Smooth muscle cell (in vitro differentiated cells): Measurements from ENCODE around the gene CALML3. TPM values are rescaled to one million over a fixed set of nuclear protein-coding genes. Genes with fewer than 3 reads are reported as not detected.

Experiments used
- DNase-seq: peaks from one replicate; lab custom pipeline; 2025; ENCODE audit not compliant: unreplicated experiment; lab: John Stamatoyannopoulos, UW
- H2AFZ ChIP-seq: fragments of 200-600 bp; sonication (generic); 2 replicates; pipeline ENCODE4 v1.6.0; 2016; ENCODE audit warnings: antibody characterized with exemption, low read depth, mild to moderate bottlenecking
- H3F3A ChIP-seq: fragments of 200-600 bp; sonication (generic); 2 replicates; pipeline ENCODE4 v1.6.0; 2017; ENCODE audit warnings: antibody characterized with exemption, low read depth
- H3K27ac ChIP-seq: fragments of 200-600 bp; sonication (generic); 2 replicates; pipeline ENCODE4 v1.5.1; 2016; ENCODE audit warnings: low read depth, mild to moderate bottlenecking
- H3K27me3 ChIP-seq: fragments of 200-600 bp; sonication (generic); 2 replicates; pipeline ENCODE4 v1.6.1; 2016; ENCODE audit warnings: low read depth, mild to moderate bottlenecking
- H3K36me3 ChIP-seq: fragments of 200-600 bp; sonication (generic); 2 replicates; pipeline ENCODE4 v1.5.1; 2016; ENCODE audit warnings: low read depth
- H3K4me1 ChIP-seq: fragments of 200-600 bp; sonication (generic); 2 replicates; pipeline ENCODE4 v1.5.1; 2016; ENCODE audit warnings: low read depth
- H3K4me2 ChIP-seq: fragments of 200-600 bp; sonication (generic); 2 replicates; pipeline ENCODE4 v1.6.0; 2016; ENCODE audit warnings: mild to moderate bottlenecking
- H3K4me3 ChIP-seq: fragments of 200-600 bp; sonication (generic); 2 replicates; pipeline ENCODE4 v1.5.1; 2016; ENCODE audit warnings: mild to moderate bottlenecking
- H3K79me2 ChIP-seq: fragments of 200-600 bp; sonication (generic); 2 replicates; pipeline ENCODE4 v1.6.0; 2016; ENCODE audit warnings: low read depth, mild to moderate bottlenecking
- H3K9ac ChIP-seq: fragments of 200-600 bp; sonication (generic); 2 replicates; pipeline ENCODE4 v1.6.0; 2016; ENCODE audit warnings: low read depth
- H3K9me3 ChIP-seq: fragments of 200-600 bp; sonication (generic); replicated peaks from 2 replicates; pipeline ENCODE4 v1.5.1; 2016; ENCODE audit warnings: low read depth
- H4K20me1 ChIP-seq: fragments of 200-600 bp; sonication (generic); 2 replicates; pipeline ENCODE4 v1.6.0; 2016; ENCODE audit warnings: low read depth
- WGBS: methylation state at CpG from one replicate; pipeline ENCODE4 v1.1.7; 2016; ENCODE audit warnings: low lambda C conversion rate; 5-methylcytosine and 5-hydroxymethylcytosine counted together
- polyA plus RNA-seq: library from polyadenylated mRNA; unstranded; fragments of >200 nt; fragmentation: Nextera tagmentation; extraction: Ambion mirVana; gene quantifications from 2 replicates; pipeline ENCODE4 v1.2.1, GENCODE V29; 2016
- total RNA-seq: library from RNA; depleted of rRNA; stranded (reverse); fragments of >200 nt; gene quantifications from 2 replicates; pipeline ENCODE4 v1.2.3, GENCODE V29; 2014
- TF ChIP-seq, protein P1 (sequence below): fragments of 200-600 bp; sonication (generic); IDR thresholded peaks from 2 replicates; pipeline ENCODE4 v1.5.1; 2017; ENCODE audit warnings: borderline replicate concordance, mild to moderate bottlenecking, antibody characterized with exemption; ENCODE audit not compliant: insufficient read depth, poor library complexity, severe bottlenecking

The CALML3 gene
- total and polyA plus RNA-seq, 2 experiments from 2014 or later, result 0.49 TPM; not detected in 1

DNA sequence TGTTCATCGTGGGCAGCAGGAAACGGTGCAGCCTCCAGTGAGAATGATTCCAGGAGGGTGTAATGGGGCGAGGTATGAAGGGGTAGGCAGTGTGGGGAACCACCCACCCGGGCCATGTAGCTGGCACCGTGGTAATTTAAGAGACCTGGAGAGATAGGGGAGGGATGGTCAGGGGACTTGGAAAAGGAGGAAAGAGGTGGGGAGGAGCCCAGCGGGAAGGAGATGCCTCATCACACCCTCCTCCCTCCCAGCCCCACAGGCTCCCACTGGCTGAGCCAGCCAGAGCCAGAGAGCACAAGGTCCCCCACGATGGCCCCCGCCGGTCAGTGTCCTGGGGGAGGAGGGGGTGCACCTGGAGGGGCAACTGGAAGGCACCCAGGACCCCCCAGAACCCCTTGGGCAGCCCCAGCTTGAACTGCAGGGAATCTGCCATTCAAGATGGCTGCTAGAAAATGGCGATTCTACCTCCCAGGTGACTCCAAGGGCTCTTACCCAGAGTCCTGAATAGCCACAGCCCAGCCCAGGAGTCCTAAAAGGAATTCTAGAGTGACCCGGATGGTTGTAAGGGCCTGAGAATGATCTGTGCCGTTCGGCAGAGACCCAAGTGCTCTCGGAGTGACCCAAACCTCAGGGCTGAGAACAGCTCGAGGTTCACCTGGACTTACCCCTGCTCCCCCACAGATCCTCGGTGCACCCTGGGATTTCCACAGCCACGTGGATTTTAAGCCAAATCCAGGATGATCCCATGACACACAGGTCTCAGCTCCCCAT lies 28.8 kb downstream of the CALML3 start:
- no peak overlapping the region for H2AFZ ChIP-seq
- no peak overlapping the region for H3K4me2 ChIP-seq
- H3K4me1 ChIP-seq, result peaks cover 2% of the 10 kb centered on the region

DNA sequence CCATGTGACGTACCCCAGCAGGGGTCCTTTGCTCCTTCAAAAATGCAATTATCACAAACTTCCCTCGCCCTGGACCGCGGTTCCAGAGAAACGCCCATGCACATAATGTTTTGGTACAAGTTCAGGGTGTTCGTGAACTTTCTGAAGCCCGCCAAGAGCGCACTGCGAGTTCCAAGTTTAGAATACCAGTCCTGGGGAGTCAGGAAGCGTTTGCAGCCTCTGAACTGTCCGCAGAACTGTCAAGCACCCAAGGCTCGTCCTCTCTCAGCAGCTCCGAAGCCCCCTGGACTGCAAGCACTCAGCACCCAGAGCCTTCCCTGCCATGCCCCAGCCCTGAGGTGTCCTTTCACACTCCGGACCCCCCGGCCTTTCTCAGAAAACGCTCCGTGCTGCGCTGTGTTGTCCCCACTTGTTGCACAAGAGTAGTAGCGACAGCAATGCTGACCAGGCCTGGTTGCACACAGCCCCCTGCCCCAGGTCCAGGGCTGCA lies 30.3 kb downstream of the CALML3 start:
- H3K9ac ChIP-seq, result no peak overlapping the region
- H3K4me1 ChIP-seq, result peaks cover 9% of the 10 kb centered on the region
- H3F3A ChIP-seq, result peaks cover 20% of the 10 kb centered on the region
- no peaks in the 10 kb centered on the region for H3K79me2 ChIP-seq
- no peaks in the 10 kb centered on the region for H3K27me3 ChIP-seq
- H3K4me3 ChIP-seq, result no peak overlapping the region
- no peak overlapping the region for H3K4me2 ChIP-seq
- H4K20me1 ChIP-seq, result no peaks in the 10 kb centered on the region
- no peaks in the 10 kb centered on the region for H3K36me3 ChIP-seq
- H3K27ac ChIP-seq, result no peak overlapping the region
- H2AFZ ChIP-seq, result no peak overlapping the region
- 95% methylated on average over 18 of the region's 19 CpGs for WGBS
- no peak for DNase-seq
- no peaks in the 10 kb centered on the region for H3K9me3 ChIP-seq
- TF ChIP-seq, protein P1, sequence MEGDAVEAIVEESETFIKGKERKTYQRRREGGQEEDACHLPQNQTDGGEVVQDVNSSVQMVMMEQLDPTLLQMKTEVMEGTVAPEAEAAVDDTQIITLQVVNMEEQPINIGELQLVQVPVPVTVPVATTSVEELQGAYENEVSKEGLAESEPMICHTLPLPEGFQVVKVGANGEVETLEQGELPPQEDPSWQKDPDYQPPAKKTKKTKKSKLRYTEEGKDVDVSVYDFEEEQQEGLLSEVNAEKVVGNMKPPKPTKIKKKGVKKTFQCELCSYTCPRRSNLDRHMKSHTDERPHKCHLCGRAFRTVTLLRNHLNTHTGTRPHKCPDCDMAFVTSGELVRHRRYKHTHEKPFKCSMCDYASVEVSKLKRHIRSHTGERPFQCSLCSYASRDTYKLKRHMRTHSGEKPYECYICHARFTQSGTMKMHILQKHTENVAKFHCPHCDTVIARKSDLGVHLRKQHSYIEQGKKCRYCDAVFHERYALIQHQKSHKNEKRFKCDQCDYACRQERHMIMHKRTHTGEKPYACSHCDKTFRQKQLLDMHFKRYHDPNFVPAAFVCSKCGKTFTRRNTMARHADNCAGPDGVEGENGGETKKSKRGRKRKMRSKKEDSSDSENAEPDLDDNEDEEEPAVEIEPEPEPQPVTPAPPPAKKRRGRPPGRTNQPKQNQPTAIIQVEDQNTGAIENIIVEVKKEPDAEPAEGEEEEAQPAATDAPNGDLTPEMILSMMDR, result no peak

More for the DNA sequence above, 28.8 kb downstream of the CALML3 start:
- no peaks in the 10 kb centered on the region for H4K20me1 ChIP-seq
- TF ChIP-seq, protein P1, result no peak
- no peaks in the 10 kb centered on the region for H3K36me3 ChIP-seq
- no peaks in the 10 kb centered on the region for H3K9me3 ChIP-seq
- no peaks in the 10 kb centered on the region for H3K79me2 ChIP-seq
- WGBS, result 83% methylated on average over 16 of the region's 17 CpGs
- no peak overlapping the region for H3K27ac ChIP-seq
- no peak for DNase-seq
- no peaks in the 10 kb centered on the region for H3K27me3 ChIP-seq
- no peak overlapping the region for H3K9ac ChIP-seq
- peaks cover 9% of the 10 kb centered on the region for H3F3A ChIP-seq
- no peak overlapping the region for H3K4me3 ChIP-seq

DNA sequence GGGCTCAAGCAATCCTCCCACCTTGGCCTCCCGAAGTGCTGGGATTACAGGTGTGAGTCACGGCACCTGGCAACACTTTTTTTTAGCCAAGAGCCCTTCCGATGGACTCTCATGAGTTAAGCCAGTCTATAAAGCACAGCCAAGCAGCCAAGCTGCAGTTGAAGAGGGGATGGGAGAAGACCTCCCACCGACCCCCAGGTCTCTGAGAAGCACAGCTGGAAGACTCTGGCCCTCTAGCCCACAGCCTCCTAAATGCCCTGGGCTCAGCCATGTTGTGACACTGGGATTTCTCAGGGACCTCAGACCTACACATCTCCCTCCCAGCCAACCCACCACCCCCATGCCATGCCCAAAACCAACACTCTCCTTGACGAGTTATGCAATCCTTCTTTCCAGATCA lies 31.1 kb downstream of the CALML3 start:
- WGBS, result 90% methylated on average over 5 of the region's 5 CpGs
- TF ChIP-seq, protein P1, result no peak

DNA sequence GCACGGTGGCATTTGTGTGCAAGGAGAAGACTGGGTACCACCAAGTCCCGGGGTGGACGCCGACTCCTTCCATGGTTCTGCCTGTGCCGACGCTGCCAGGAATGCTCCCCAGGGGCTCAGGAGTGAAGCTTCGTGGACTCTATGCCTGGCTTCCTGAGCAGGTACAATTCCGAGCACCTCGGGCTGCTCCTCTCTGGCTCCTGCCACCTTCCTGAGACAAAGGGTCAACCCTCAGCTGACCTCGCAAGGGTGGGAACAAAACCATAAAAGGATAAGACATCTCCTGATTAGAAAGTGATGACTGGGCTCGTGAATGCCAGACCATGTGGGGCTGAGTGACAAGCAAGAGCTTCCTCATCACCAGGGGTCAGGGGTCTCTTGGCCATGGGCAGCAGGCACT lies 31.8 kb downstream of the CALML3 start:
- 87% methylated on average over 11 of the region's 11 CpGs for WGBS
- Histone ChIP-seq H2AFZ (no peak overlapping the region), H3K36me3 (no peaks in the 10 kb centered on the region), H3K4me1 (peaks cover 13% of the 10 kb centered on the region), H3K27me3 (no peaks in the 10 kb centered on the region), H3K9me3 (no peaks in the 10 kb centered on the region), H3K4me3 (no peak overlapping the region), H3K27ac (no peak overlapping the region), H3K9ac (no peak overlapping the region), H3F3A (peaks cover 20% of the 10 kb centered on the region), H4K20me1 (no peaks in the 10 kb centered on the region), H3K79me2 (no peaks in the 10 kb centered on the region), H3K4me2 (no peak overlapping the region)
- TF ChIP-seq, protein P1, result no peak
- DNase-seq, result no peak

More for the DNA sequence above, 31.1 kb downstream of the CALML3 start:
- H3K4me2 ChIP-seq, result no peak overlapping the region
- H3K27ac ChIP-seq, result no peak overlapping the region
- H3K4me1 ChIP-seq, result peaks cover 13% of the 10 kb centered on the region
- H4K20me1 ChIP-seq, result no peaks in the 10 kb centered on the region
- no peaks in the 10 kb centered on the region for H3K9me3 ChIP-seq
- no peaks in the 10 kb centered on the region for H3K36me3 ChIP-seq
- H3K27me3 ChIP-seq, result no peaks in the 10 kb centered on the region
- H3K4me3 ChIP-seq, result no peak overlapping the region
- no peaks in the 10 kb centered on the region for H3K79me2 ChIP-seq
- no peak overlapping the region for H3K9ac ChIP-seq
- H2AFZ ChIP-seq, result no peak overlapping the region
- peaks cover 22% of the 10 kb centered on the region for H3F3A ChIP-seq
- DNase-seq, result no peak
